ENCODE results near the gene NPVF. TPM values are rescaled to one million over a fixed set of nuclear protein-coding genes. Genes with fewer than 3 reads are reported as not detected.

Gene NPVF
- total RNA-seq, 4 donors from 2014 or later = not detected

DNA sequence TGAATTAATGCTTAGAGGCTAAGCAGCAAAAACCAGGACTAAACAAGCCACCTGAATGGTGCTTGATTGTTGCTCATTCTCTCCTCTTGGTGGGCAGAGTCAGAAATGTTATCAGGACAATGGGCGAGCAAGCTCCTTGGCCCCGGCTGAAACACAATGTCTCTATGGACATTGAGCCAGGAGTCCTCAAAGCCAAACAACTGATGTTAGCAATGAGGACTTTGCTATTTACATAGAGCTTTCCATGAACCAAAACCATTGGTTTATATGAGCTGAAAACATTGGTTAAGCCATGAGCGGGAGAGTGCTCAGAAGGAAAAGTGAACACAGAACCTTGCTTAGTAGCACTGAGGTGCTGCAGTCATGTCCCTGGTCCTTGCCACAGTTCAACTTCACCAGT is 21.5 kb upstream of the NPVF start:
- no peak for DNase-seq
- intact Hi-C loops (cut with DNase I; ENCODE audit: low total_unique reads) = loop anchor here (10.0 kb wide), 1 partner anchor 1115 kb away; no protein-coding TSS in a partner anchor
- in situ Hi-C loops (cut with MboI; ENCODE audit: low sequenced_read_pairs in 4 of 4) = loop anchor here in 2 of 4 donors (10.0 kb wide), 2 partner anchors 325 to 605 kb away; no protein-coding TSS in a partner anchor
- no peaks in the 10 kb centered on the region for H3K9me3 ChIP-seq
- H3K27me3 ChIP-seq = no peaks in the 10 kb centered on the region
- H3K27ac ChIP-seq = no peak overlapping the region
- no peak for ATAC-seq
- no peaks in the 10 kb centered on the region for H3K36me3 ChIP-seq
- TF ChIP-seq POLR2A (IDR thresholded peaks at IDR 0.05) = no peak
- TF ChIP-seq CTCF (IDR thresholded peaks at IDR 0.05 in 4 of 5, conservative IDR thresholded peaks at IDR 0.05 in 1 of 5) = no peak
- no peaks in the 10 kb centered on the region for H3K4me1 ChIP-seq
- no peak overlapping the region for H3K4me3 ChIP-seq

DNA sequence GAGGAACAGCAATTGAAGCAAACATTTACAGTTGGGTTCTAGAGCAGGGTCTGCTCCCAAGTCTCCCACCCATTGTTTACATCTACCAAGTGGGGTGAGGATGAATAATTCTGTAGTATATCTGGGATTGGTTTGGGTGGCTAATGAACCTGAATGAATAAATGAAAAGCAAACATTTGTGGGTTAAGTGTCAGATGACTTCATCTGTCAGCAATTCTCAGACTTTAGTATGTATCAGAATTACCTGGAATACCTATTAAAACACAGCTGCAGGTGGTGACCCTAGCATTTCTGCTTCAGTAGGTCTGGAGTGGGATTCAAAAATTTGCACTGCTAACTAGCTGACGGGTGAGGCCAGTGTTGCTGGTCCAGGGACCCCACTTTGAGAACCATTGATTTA is 18.0 kb upstream of the NPVF start:
- in situ Hi-C loops (cut with MboI; ENCODE audit: low sequenced_read_pairs in 4 of 4) = no loop called here
- no peaks in the 10 kb centered on the region for H3K36me3 ChIP-seq
- TF ChIP-seq POLR2A (IDR thresholded peaks at IDR 0.05) (no peak), CTCF (IDR thresholded peaks at IDR 0.05 in 4 of 5, conservative IDR thresholded peaks at IDR 0.05 in 1 of 5) (no peak)
- no peaks in the 10 kb centered on the region for H3K9me3 ChIP-seq
- no peak for ATAC-seq
- H3K4me1 ChIP-seq = no peaks in the 10 kb centered on the region
- no peak for DNase-seq
- no peak overlapping the region for H3K4me3 ChIP-seq
- no peak overlapping the region for H3K27ac ChIP-seq
- intact Hi-C loops (cut with DNase I; ENCODE audit: low total_unique reads) = no loop called here
- H3K27me3 ChIP-seq = no peaks in the 10 kb centered on the region

GRCh38 chr7:25244254-25245033 is 16.2 kb upstream of the NPVF start:
- Histone ChIP-seq H3K36me3 (no peaks in the 10 kb centered on the region), H3K4me3 (no peak overlapping the region), H3K27ac (no peak overlapping the region), H3K27me3 (no peaks in the 10 kb centered on the region), H3K9me3 (no peaks in the 10 kb centered on the region), H3K4me1 (peaks cover 0 to 5% of the 10 kb centered on the region in 2 donors)
- TF ChIP-seq POLR2A (IDR thresholded peaks at IDR 0.05) (no peak), CTCF (IDR thresholded peaks at IDR 0.05 in 4 of 5, conservative IDR thresholded peaks at IDR 0.05 in 1 of 5) (no peak)
- no peak for DNase-seq
- in situ Hi-C loops (cut with MboI; ENCODE audit: low sequenced_read_pairs in 4 of 4) = no loop called here
- intact Hi-C loops (cut with DNase I; ENCODE audit: low total_unique reads) = no loop called here
- ATAC-seq = no peak

- no peak for ATAC-seq
- intact Hi-C loops (cut with DNase I; ENCODE audit: low total_unique reads) = no loop called here
- TF ChIP-seq CTCF (IDR thresholded peaks at IDR 0.05 in 4 of 5, conservative IDR thresholded peaks at IDR 0.05 in 1 of 5) (no peak), POLR2A (IDR thresholded peaks at IDR 0.05) (no peak)
- peaks cover 0 to 5% of the 10 kb centered on the region in 2 donors for H3K4me1 ChIP-seq
- DNase-seq = no peak
- H3K36me3 ChIP-seq = no peaks in the 10 kb centered on the region
- no peaks in the 10 kb centered on the region for H3K27me3 ChIP-seq
- H3K27ac ChIP-seq = no peak overlapping the region
- H3K4me3 ChIP-seq = no peak overlapping the region
- in situ Hi-C loops (cut with MboI; ENCODE audit: low sequenced_read_pairs in 4 of 4) = no loop called here
- no peaks in the 10 kb centered on the region for H3K9me3 ChIP-seq
These were observed 14.4 kb upstream of the NPVF start for GRCh38 chr7:25242678-25243077.

Measured in gastrocnemius medialis (tissue), 4 donors.